IPS-20b (cell line): ENCODE data around the gene MYO19.

Experiments used
- H3K27ac ChIP-seq: one replicate; pipeline ENCODE4 v1.5.1; 2013; ENCODE audit warnings: low read length
- H3K27me3 ChIP-seq: 2 replicates; pipeline ENCODE4 v1.6.1; 2013; ENCODE audit warnings: mild to moderate bottlenecking, low read length, inconsistent platforms; ENCODE audit not compliant: insufficient read depth
- H3K36me3 ChIP-seq: 2 replicates; pipeline ENCODE4 v1.6.1; 2013; ENCODE audit warnings: low read depth, mild to moderate bottlenecking, inconsistent platforms, low read length, moderate library complexity; ENCODE audit not compliant: insufficient read depth
- H3K4me1 ChIP-seq: 2 replicates; pipeline ENCODE4 v1.6.1; 2013; ENCODE audit warnings: mild to moderate bottlenecking, control low read depth, inconsistent platforms, low read length, moderate library complexity; ENCODE audit not compliant: insufficient read depth
- H3K4me3 ChIP-seq: 2 replicates; pipeline ENCODE4 v1.5.1; 2013; ENCODE audit warnings: mild to moderate bottlenecking, low read length, inconsistent platforms
- H3K9ac ChIP-seq: 2 replicates; pipeline ENCODE4 v1.6.1; 2013; ENCODE audit warnings: low read depth, mild to moderate bottlenecking, inconsistent platforms, low read length, moderate library complexity
- H3K9me3 ChIP-seq: 2 replicates; pipeline ENCODE4 v1.6.1; 2013; ENCODE audit warnings: mild to moderate bottlenecking, low read depth, low read length, inconsistent platforms; ENCODE audit not compliant: insufficient read depth

The MYO19 gene

DNA sequence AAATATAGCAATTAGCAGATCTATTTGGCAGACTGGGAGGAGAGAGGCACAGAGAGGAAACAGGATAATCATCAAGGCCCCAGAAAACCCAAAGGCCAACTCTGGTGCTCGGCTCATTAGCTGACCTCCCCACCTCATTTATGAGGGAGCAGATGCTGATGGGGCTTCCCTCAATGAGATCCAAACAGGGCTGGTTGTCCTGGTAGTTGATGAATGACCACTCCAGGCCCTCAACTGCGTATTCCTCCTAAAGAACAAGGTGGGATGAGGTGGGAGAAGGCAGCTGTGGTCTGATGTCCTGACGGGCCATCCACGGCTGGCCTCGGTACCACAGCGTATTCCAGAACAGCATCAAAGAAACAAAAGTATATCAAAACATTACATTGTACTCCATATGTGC, 27.4 kb downstream of the MYO19 start:
- Histone ChIP-seq H3K27ac (no peak overlapping the region), H3K4me3 (no peak overlapping the region), H3K27me3 (no peaks in the 10 kb centered on the region), H3K9ac (no peak overlapping the region), H3K4me1 (no peaks in the 10 kb centered on the region), H3K36me3 (peaks cover 100% of the 10 kb centered on the region), H3K9me3 (no peaks in the 10 kb centered on the region)

DNA sequence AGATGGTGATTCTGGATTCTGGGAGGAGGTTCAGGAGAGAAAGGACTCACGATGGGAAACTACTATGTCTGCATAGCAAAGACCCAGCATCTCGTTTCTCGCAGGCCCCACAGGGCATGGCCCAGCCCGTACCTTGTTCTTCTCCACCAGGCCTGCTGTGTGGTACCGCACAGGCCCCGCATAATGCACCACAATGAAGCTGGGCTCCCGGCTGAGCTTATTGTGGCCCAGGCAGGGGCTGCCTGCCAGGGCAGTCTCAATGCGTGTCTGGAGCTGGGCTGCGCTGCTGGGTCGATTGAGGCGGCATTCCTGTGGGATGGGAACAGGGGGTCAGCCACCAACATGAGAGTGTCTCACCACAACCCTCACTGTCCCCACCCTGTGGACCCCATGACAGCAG, 27.8 kb downstream of the MYO19 start:
- H3K27me3 ChIP-seq, result no peaks in the 10 kb centered on the region
- no peaks in the 10 kb centered on the region for H3K9me3 ChIP-seq
- no peaks in the 10 kb centered on the region for H3K4me1 ChIP-seq
- H3K9ac ChIP-seq, result no peak overlapping the region
- peaks cover 100% of the 10 kb centered on the region for H3K36me3 ChIP-seq
- H3K27ac ChIP-seq, result no peak overlapping the region
- H3K4me3 ChIP-seq, result no peak overlapping the region

DNA sequence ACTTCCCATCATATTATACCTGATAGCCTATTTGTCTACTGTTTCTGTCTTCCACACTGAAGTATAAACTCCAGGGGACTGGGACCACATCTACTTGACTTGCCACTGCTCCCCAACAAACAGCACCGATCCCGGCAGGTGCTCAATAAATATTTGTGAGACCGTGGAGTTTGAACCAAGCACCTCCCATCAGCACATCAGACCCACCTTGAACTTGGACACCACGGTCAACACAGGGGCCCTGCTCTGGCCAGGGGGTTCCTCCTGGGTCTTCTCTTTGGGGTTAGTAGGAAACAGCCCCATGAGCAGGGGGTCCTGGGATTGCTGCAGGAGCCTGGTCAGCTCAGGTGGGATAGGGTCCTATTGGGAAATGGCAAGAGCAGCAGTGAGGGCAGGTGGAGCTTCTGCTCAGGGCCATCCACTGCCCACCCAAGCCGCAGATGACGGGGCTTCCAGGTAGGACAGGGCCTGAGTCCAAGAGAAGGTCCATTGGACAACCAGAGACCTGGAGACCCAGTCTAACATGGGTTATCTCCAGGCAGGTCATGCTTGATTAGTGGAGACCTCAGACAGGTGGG, 28.3 kb downstream of the MYO19 start:
- Histone ChIP-seq H3K9ac (no peak overlapping the region), H3K4me1 (no peaks in the 10 kb centered on the region), H3K36me3 (peaks cover 99% of the 10 kb centered on the region), H3K27me3 (no peaks in the 10 kb centered on the region), H3K9me3 (no peaks in the 10 kb centered on the region), H3K27ac (no peak overlapping the region), H3K4me3 (no peak overlapping the region)

DNA sequence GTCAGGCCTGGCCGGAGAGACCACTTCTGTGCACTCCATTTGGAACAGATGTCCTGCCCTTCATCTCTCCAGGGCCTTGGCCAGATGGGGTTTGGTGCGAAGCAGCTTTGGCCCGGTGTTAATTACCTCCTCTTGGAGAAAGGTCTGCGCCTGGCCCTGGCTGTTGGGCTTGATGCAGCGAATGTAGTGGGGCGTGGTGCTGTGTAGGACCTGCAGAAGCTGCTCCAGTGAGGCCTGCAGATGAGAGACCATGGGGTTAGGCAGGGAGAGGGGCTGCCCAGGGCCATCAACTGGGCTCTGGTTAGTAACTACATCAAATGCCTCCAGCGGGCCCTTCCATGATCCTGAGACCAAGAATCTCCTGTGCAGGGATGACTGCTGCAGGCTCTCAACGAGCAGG, 29.5 kb downstream of the MYO19 start:
- no peaks in the 10 kb centered on the region for H3K27me3 ChIP-seq
- H3K4me1 ChIP-seq, result no peaks in the 10 kb centered on the region
- H3K27ac ChIP-seq, result no peak overlapping the region
- no peak overlapping the region for H3K9ac ChIP-seq
- peaks cover 99% of the 10 kb centered on the region for H3K36me3 ChIP-seq
- H3K9me3 ChIP-seq, result no peaks in the 10 kb centered on the region
- H3K4me3 ChIP-seq, result no peak overlapping the region

DNA sequence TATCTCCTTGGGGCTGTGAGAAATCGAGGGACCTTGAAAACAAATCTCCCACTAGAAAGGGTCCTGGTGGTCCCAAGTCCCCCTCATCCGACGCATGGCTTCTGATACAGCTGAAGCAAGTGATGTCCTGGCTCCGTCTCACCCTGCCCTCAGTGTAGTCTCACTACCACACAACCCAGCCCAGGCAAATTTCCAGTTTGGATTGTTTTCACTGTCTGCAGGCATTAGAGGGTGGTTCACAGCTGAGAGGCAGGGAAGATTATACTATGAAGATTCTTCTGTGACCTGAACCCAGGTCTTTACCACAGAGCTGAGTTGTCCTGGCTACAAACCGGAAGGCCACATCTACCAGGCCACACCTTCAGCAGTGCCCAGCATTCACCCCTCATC, 30.5 kb downstream of the MYO19 start:
- Histone ChIP-seq H3K9me3 (no peaks in the 10 kb centered on the region), H3K27me3 (no peaks in the 10 kb centered on the region), H3K36me3 (peaks cover 98% of the 10 kb centered on the region), H3K9ac (no peak overlapping the region), H3K27ac (no peak overlapping the region), H3K4me1 (no peaks in the 10 kb centered on the region), H3K4me3 (no peak overlapping the region)

DNA sequence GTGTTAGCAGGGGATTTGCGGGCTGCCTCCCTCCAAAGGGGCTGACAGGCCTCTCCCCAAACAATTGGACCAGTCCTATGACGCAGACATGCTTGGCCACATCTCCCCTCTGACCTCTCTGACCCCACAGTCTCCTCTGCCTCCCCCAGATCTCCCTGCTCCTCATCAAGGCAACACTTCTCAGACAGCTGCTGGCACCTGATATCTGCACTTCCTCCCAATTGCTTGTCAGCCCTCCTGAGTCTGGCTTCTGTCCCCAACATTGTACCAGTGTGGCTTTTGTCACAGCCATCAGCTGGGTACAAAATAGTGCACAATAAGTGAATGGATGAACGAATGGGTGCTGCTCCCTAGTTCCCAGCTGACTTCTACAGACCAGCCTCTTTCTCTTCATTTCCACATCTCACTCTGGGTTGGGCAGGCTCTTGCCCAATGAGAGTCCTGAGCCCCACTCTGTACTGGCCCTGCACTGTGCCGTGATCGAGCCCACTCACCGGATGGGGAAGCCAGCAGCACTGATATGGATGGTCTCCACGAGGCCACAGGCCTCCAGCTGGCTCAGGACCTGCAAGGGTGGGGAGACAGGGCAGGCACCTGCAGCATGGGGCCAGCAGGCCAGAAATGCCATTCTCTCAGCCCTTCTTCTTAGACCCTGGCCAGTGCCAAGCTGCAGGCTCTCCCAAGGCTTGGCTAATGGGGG, 31.1 kb downstream of the MYO19 start:
- Histone ChIP-seq H3K36me3 (peaks cover 98% of the 10 kb centered on the region), H3K9me3 (no peaks in the 10 kb centered on the region), H3K27me3 (no peaks in the 10 kb centered on the region), H3K4me1 (no peaks in the 10 kb centered on the region), H3K4me3 (no peak overlapping the region), H3K27ac (no peak overlapping the region), H3K9ac (no peak overlapping the region)

DNA sequence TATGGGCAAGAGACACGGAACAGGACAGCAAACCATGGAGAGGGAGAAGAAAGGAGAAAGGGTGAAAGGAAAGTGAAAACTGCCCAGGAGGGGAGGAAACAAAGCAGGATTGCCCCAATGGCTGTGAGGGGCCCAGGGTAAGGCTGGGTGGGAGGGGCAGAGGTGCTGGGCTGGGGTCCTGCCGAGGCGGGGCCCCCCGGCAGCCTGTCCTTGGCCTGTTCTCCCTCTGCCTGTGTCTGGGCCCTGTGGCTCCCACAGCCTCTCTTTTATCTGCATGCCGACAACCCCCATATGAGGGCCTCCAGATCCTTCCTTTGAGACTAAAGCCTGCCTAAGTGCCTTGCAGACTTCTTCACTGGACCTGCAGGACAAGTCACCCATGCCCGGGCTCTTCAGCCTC, 32.7 kb downstream of the MYO19 start:
- H3K4me3 ChIP-seq, result no peak overlapping the region
- H3K4me1 ChIP-seq, result no peaks in the 10 kb centered on the region
- H3K9ac ChIP-seq, result no peak overlapping the region
- H3K36me3 ChIP-seq, result peaks cover 98% of the 10 kb centered on the region
- no peaks in the 10 kb centered on the region for H3K27me3 ChIP-seq
- no peak overlapping the region for H3K27ac ChIP-seq
- no peaks in the 10 kb centered on the region for H3K9me3 ChIP-seq

DNA sequence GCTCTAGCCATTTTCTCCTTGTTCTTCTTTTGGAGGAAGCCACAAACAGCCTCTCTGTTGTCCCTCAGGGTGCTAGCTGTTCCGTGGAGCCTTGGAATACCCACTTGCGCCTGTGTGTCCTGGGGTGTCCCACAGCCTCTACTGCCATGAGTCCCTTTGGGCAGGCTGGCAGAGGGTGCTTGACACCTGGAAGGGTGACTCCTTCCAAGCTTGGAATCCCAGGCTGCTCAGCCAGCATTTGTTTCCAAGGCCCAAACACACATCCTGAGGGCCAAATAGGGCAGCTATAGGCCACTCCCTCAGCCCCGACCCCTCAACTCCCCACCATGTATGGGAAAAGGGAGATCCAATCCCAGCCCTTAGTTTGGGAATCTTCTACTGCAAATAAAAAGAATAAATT, 33.3 kb downstream of the MYO19 start:
- Histone ChIP-seq H3K4me1 (no peaks in the 10 kb centered on the region), H3K36me3 (peaks cover 97% of the 10 kb centered on the region), H3K9ac (no peak overlapping the region), H3K27ac (no peak overlapping the region), H3K4me3 (no peak overlapping the region), H3K9me3 (no peaks in the 10 kb centered on the region), H3K27me3 (no peaks in the 10 kb centered on the region)

DNA sequence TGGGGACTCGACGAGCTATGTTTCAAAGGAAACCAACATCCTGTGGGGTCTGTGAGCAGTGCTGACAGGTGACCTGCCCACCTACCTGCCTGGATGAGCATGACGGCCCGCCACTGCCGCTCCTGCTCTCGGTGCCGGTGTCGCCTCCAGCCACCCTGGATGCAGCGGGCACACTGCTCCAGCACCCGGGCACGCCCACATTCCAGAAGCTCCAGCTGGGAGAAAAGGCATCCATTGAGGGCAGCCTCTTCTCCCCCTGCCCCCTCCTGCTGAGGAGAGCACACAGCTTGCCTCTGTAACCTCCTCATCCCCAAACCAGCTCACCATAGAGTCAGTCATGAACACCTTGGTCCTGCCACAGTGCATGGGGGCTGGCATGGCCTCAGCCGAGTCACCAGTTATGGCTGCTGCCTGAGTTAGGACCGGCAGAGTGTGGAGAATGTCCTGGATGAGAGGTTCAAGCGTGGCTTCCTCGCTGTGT, 33.9 kb downstream of the MYO19 start:
- Histone ChIP-seq H3K9me3 (no peaks in the 10 kb centered on the region), H3K9ac (no peak overlapping the region), H3K27me3 (no peaks in the 10 kb centered on the region), H3K27ac (no peak overlapping the region), H3K36me3 (peaks cover 97% of the 10 kb centered on the region), H3K4me1 (no peaks in the 10 kb centered on the region), H3K4me3 (no peak overlapping the region)

DNA sequence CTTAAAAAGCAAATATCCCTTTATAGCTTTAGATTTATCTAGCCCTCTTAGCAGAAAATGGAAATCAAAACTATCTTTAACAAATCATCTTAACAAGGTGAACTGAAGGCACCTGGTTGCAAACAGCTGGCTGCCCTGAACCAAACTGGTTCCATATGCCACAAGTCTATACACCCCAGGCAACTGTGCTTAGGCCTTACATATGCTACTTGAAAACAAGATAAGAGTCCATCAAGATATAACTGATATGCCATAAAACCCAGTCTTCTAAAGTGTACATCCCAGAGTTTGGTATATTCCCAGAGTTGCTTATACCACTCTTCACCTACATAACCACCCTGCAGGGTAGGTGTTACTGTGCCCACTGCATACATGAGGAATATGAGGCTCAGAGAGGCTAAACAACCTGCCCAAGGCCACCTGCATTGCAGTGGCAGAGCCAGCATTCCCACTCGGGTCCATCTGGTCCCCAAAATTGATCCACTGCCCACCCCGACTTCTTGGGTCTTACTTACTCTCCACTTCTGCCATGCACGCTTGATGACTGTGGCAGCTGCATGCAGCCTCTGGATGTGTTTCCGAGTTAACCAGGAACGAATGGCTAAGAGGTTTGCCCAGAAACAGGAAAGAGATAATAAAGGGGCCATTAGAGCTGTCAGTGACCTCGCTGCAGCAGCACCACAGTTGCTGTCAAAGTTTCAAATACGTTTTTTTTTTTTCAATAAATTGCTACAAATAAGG, 35.9 kb downstream of the MYO19 start:
- no peak overlapping the region for H3K4me3 ChIP-seq
- H3K36me3 ChIP-seq, result peaks cover 97% of the 10 kb centered on the region
- no peak overlapping the region for H3K27ac ChIP-seq
- no peaks in the 10 kb centered on the region for H3K9me3 ChIP-seq
- no peak overlapping the region for H3K9ac ChIP-seq
- H3K27me3 ChIP-seq, result no peaks in the 10 kb centered on the region
- H3K4me1 ChIP-seq, result no peaks in the 10 kb centered on the region

DNA sequence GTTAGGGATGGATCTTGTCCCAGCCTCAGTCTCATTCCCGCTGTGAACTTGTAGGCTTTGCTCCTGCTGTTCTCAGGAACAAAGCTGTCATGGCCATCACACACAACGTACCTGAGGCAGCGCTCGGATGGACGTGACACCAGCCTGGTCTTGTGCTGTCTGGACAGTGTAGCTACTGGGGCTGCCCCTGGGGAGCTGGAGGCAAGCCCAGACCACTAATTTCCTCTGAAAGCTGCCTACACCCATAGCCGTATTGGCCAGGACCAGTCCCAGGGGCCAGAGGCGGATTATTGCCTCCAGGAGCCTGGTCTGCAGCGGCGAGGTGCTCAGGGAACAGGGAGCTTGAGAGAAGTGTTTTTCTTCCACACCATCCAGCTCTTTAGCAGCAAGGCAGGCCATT, 36.5 kb downstream of the MYO19 start:
- no peak overlapping the region for H3K9ac ChIP-seq
- no peak overlapping the region for H3K4me3 ChIP-seq
- no peaks in the 10 kb centered on the region for H3K4me1 ChIP-seq
- no peaks in the 10 kb centered on the region for H3K27me3 ChIP-seq
- H3K36me3 ChIP-seq, result peaks cover 97% of the 10 kb centered on the region
- H3K27ac ChIP-seq, result no peak overlapping the region
- no peaks in the 10 kb centered on the region for H3K9me3 ChIP-seq
